Aorta (tissue), 5 donors: ENCODE data around the gene CCDC157. TPM values are rescaled to one million over a fixed set of nuclear protein-coding genes. Genes with fewer than 3 reads are reported as not detected.
A peak's percentile ranks its signal among the peaks of the same experiment; 100 is the strongest.

Source experiments
- ATAC-seq: fragments of 200-7000 bp; cut with Tn5 transposase; one replicate; pipeline ENCODE4 v1.9.1; 2022; ENCODE audit warnings: moderate library complexity; ENCODE audit not compliant: low FRiP score
- DNase-seq, 2 donors: peaks; one replicate each; pipeline ENCODE4 v3.0.0-alpha.2; 2020
- H3K27ac ChIP-seq, 2 donors: one replicate each; pipeline ENCODE4 v1.5.1; 2013; ENCODE audit warnings: low read length in 2 of 2, mild to moderate bottlenecking in 2 of 2, moderate library complexity in 2 of 2, control low read depth in 1 of 2, inconsistent platforms in 1 of 2, low read depth in 1 of 2
- H3K27me3 ChIP-seq, 2 donors: one replicate each; pipeline ENCODE4 v1.6.1; 2013; ENCODE audit warnings: control low read depth in 1 of 2, low read length in 1 of 2, mild to moderate bottlenecking in 1 of 2, moderate library complexity in 1 of 2; ENCODE audit not compliant: insufficient read depth in 2 of 2, control insufficient read depth in 1 of 2
- H3K36me3 ChIP-seq, 2 donors: one replicate each; pipeline ENCODE4 v1.6.1; 2013; ENCODE audit warnings: control low read depth in 1 of 2, low read length in 1 of 2, mild to moderate bottlenecking in 1 of 2; ENCODE audit not compliant: insufficient read depth in 2 of 2, control insufficient read depth in 1 of 2
- H3K4me1 ChIP-seq, 2 donors: one replicate each; pipeline ENCODE4 v1.6.1; 2013; ENCODE audit warnings: low read length in 2 of 2, control low read depth in 1 of 2, mild to moderate bottlenecking in 1 of 2, moderate library complexity in 1 of 2; ENCODE audit not compliant: insufficient read depth in 2 of 2, control insufficient read depth in 1 of 2
- H3K4me3 ChIP-seq, 2 donors: one replicate each; pipeline ENCODE4 v1.5.1; 2013; ENCODE audit warnings: low read length in 2 of 2, control low read depth in 1 of 2, mild to moderate bottlenecking in 1 of 2
- H3K9me3 ChIP-seq: one replicate; pipeline ENCODE4 v1.6.1; 2013; ENCODE audit warnings: mild to moderate bottlenecking, low read length; ENCODE audit not compliant: control insufficient read depth
- WGBS, 2 donors: extraction: QIAGEN DNeasy Blood & Tissue Kit; methylation state at CpG; one replicate each; pipeline ENCODE4 v1.1.7; 2013; 5-methylcytosine and 5-hydroxymethylcytosine counted together
- intact Hi-C, 2 donors: fragments of 100-400 bp; cut with DNase I; formaldehyde crosslinking; loops; one replicate each; pipeline versions ENCODE4 v1.14.2 to v1.15.0; 2022
- polyA plus RNA-seq, 2 donors: library from polyadenylated mRNA; stranded (reverse); fragments of 200-250 nt; gene quantifications; one replicate each; pipeline ENCODE4 v1.2.3, GENCODE V29; 2013
- total RNA-seq, 2 donors: library from RNA; stranded (reverse); fragmentation: NEBNext Ultra II Directional; extraction: Animal tissue kit (Norgen Biotek cat#: 25700); gene quantifications; one replicate each; pipeline ENCODE4 v1.2.1, GENCODE V29; 2021
- donor health status: healthy with polysubstance abuse.
- donor health status: Bipolar disorder and iron deficiency.
- donor health status: DM: no; HTN: no; CAD: no.
- donor health status: DM: no; HTN: no; CAD: no.
- donor health status: DM: yes; HTN: yes; CAD: no.

Gene CCDC157
- total and polyA plus RNA-seq, 4 donors = 0.87 to 3.6 (median 1.7) TPM

- ATAC-seq = no peak
- Histone ChIP-seq H3K9me3 (no peaks in the 10 kb centered on the region), H3K27me3 (no peaks in the 10 kb centered on the region), H3K27ac (no peak overlapping the region), H3K4me1 (peaks cover 0 to 3% of the 10 kb centered on the region in 2 donors), H3K36me3 (no peaks in the 10 kb centered on the region), H3K4me3 (peak overlapping the region; percentile 12 to 19)
- WGBS, 2 donors = 39 to 41% methylated on average over 20 of the region's 20 CpGs
- no peak for DNase-seq
- intact Hi-C loops = no loop called here
Measured at GRCh38 chr22:30424534-30425326, 67.9 kb downstream of the CCDC157 start.

DNA sequence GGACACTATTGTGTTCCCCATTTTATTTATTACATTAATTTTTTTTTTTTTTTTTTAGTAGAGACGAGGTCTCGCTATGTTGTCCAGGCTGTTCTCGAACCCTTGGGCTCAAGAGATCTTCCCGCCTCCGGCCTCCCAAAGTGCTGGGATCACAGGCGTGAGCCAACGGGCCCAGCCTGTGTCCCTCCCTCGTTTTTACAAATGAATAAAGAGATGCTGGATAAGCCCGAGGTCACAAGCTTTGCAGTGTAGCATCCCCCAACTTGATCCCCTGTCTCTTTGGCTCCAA is 68.5 kb downstream of the CCDC157 start:
- peak overlapping the region; percentile 24 to 43 for H3K4me3 ChIP-seq
- DNase-seq (no peak), ATAC-seq (no peak)
- H3K9me3 ChIP-seq = no peaks in the 10 kb centered on the region
- WGBS, 2 donors = 5 to 8% methylated on average over 9 of the region's 9 CpGs
- peaks cover 0 to 3% of the 10 kb centered on the region in 2 donors for H3K4me1 ChIP-seq
- no peak overlapping the region for H3K27ac ChIP-seq
- no peaks in the 10 kb centered on the region for H3K36me3 ChIP-seq
- H3K27me3 ChIP-seq = no peaks in the 10 kb centered on the region
- intact Hi-C loops = no loop called here

GRCh38 chr22:30425616-30426387 is 69.0 kb downstream of the CCDC157 start, which contains the start of gene MTFP1:
MTFP1 (plus strand) TSS chr22:30425768; CDS start chr22:30425880, 112 bp downstream.
- ATAC-seq = no peak
- Histone ChIP-seq H3K27ac (peak within 1 kb of the TSS in 1 of 2 donors; percentile 30), H3K27me3 (no peaks in the 10 kb centered on the region), H3K36me3 (no peaks in the 10 kb centered on the region), H3K9me3 (no peaks in the 10 kb centered on the region), H3K4me1 (peaks cover 0 to 3% of the 10 kb centered on the region in 2 donors), H3K4me3 (peak within 1 kb of the TSS; percentile 24 to 43)
- intact Hi-C loops = no loop called here
- 1% methylated on average over 58 to 61 of the region's 61 CpGs for WGBS, 2 donors
- DNase-seq = peak; percentile 71 to 87

Other genes with a start within 250 kb of the CCDC157 start
- 1 to 10 TPM; 4.5 to 6.6 TPM for gene LIF, start 110.2 kb upstream of the CCDC157 start, total RNA-seq
- gene LIF, start 110.2 kb upstream of the CCDC157 start, polyA plus RNA-seq = 1 to 10 TPM; 1.3 to 2.3 TPM
- 1 to 10 TPM; 1.4 to 3.9 TPM for gene OSM, start 90.2 kb upstream of the CCDC157 start, total RNA-seq
- gene OSM, start 90.2 kb upstream of the CCDC157 start, polyA plus RNA-seq = 1 to 10 TPM; 1.4 to 1.6 TPM
- 10 to 100 TPM; 13.5 to 14.0 TPM for gene CASTOR1, start 67.5 kb upstream of the CCDC157 start, total RNA-seq
- gene CASTOR1, start 67.5 kb upstream of the CCDC157 start, polyA plus RNA-seq = 10 to 100 TPM in 1 of 2 donors, 1 to 10 TPM in 1; 4.0 to 13.4 TPM
- 10 to 100 TPM; 32.9 to 45.5 TPM for gene TBC1D10A, start 30.1 kb upstream of the CCDC157 start, total RNA-seq
- gene TBC1D10A, start 30.1 kb upstream of the CCDC157 start, polyA plus RNA-seq = 10 to 100 TPM; 16.7 to 22.1 TPM
- 100 to 1,000 TPM; 112 to 116 TPM for gene SF3A1, start 113 bp upstream of the CCDC157 start, total RNA-seq
- 10 to 100 TPM; 13.6 to 23.8 TPM for gene SF3A1, start 113 bp upstream of the CCDC157 start, polyA plus RNA-seq
- gene RNF215, start 30.4 kb downstream of the CCDC157 start, total RNA-seq = 10 to 100 TPM; 15.6 to 20.9 TPM
- 10 to 100 TPM in 1 of 2 donors, 1 to 10 TPM in 1; 4.5 to 22.6 TPM for gene RNF215, start 30.4 kb downstream of the CCDC157 start, polyA plus RNA-seq
- gene SEC14L2, start 40.0 kb downstream of the CCDC157 start, total RNA-seq = 10 to 100 TPM; 11.8 to 14.7 TPM
- 10 to 100 TPM; 12.6 to 13.3 TPM for gene SEC14L2, start 40.0 kb downstream of the CCDC157 start, polyA plus RNA-seq
- gene MTFP1, start 68.8 kb downstream of the CCDC157 start, total RNA-seq = 1 to 10 TPM; 4.1 to 4.4 TPM
- gene MTFP1, start 68.8 kb downstream of the CCDC157 start, polyA plus RNA-seq = 1 to 10 TPM; 4.0 to 6.8 TPM
- not detected for gene SEC14L3, start 115.0 kb downstream of the CCDC157 start, total RNA-seq
- gene SEC14L3, start 115.0 kb downstream of the CCDC157 start, polyA plus RNA-seq = not detected
- gene SEC14L4, start 148.7 kb downstream of the CCDC157 start, total RNA-seq = not detected
- not detected for gene SEC14L4, start 148.7 kb downstream of the CCDC157 start, polyA plus RNA-seq
- gene SEC14L6, start 189.7 kb downstream of the CCDC157 start, total RNA-seq = 1 to 10 TPM in 1 of 2 donors, under 1 TPM in 1; 0.13 to 1.7 TPM
- 1 to 10 TPM in 1 of 2 donors, under 1 TPM in 1; 0.75 to 2.2 TPM for gene SEC14L6, start 189.7 kb downstream of the CCDC157 start, polyA plus RNA-seq
- 1 to 10 TPM; 1.2 to 2.0 TPM for gene GAL3ST1, start 217.7 kb downstream of the CCDC157 start, total RNA-seq
- 1 to 10 TPM; 3.2 to 9.3 TPM for gene GAL3ST1, start 217.7 kb downstream of the CCDC157 start, polyA plus RNA-seq
- 10 to 100 TPM; 36.5 to 42.4 TPM for gene PES1, start 234.9 kb downstream of the CCDC157 start, total RNA-seq
- gene PES1, start 234.9 kb downstream of the CCDC157 start, polyA plus RNA-seq = 10 to 100 TPM; 31.7 to 52.3 TPM